ENCODE data around the gene URB1.

GRCh38 chr21:32371913-32372314 lies 20.9 kb downstream of the URB1 start:
- TF ChIP-seq POLR2A (IDR thresholded peaks at IDR 0.05; ENCODE audit: low read length) (no peak), GATA1 (IDR thresholded peaks at IDR 0.05; ENCODE audit: low read depth, low read length) (no peak)

Data from erythroblast (primary cell).